GM12878 (cell line): ENCODE measurements around the gene EHHADH. TPM values are rescaled to one million over a fixed set of nuclear protein-coding genes. Genes with fewer than 3 reads are reported as not detected.

ENCODE experiments used
- ATAC-seq: fragments of 200-7000 bp; cut with Tn5 transposase; 3 replicates; pipeline ENCODE4 v1.9.1; 2020; ENCODE audit warnings: mild to moderate bottlenecking, moderate library complexity
- BruUV-seq: library from RNA; stranded (reverse); fragments of 400-500 nt; replicated peaks from 2 replicates; lab custom pipeline; 2021; lab: Mats Ljungman, UMichigan
- CTCF ChIA-PET: fragments of 300-600 bp; sonication (Branson Sonifier 250); formaldehyde crosslinking; extraction: SDS; loops from one replicate; lab custom pipeline; 2021; ENCODE audit warnings: inconsistent platforms; lab: Yijun Ruan, JAX
- POLR2A ChIA-PET: fragments of 350-600 bp; formaldehyde crosslinking; extraction: SDS; loops from one replicate; lab custom pipeline; 2021; ENCODE audit warnings: inconsistent platforms; lab: Charles Lee
- RAD21 ChIA-PET: fragments of 300-600 bp; sonication (Branson Sonifier 250); formaldehyde crosslinking; loops from one replicate; lab custom pipeline; 2023; ENCODE audit warnings: antibody characterized with exemption; ENCODE audit not compliant: unreplicated experiment; lab: Charles Lee
- SMC1A ChIA-PET: fragments of 300-600 bp; sonication (Branson Sonifier 250); formaldehyde crosslinking; loops from one replicate; lab custom pipeline; 2023; ENCODE audit not compliant: unreplicated experiment, uncharacterized antibody; lab: Charles Lee
- DNase-seq: peaks from one replicate; pipeline ENCODE4 v3.0.0-alpha.2; 2011; ENCODE audit warnings: low read depth, low spot score
- FAIRE-seq: peaks from 3 replicates; lab custom pipeline; 2011; peaks lifted over from hg19 to GRCh38; lab: Jason Lieb, UNC
- H2AFZ ChIP-seq: 2 replicates; pipeline ENCODE4 v1.6.0; 2011; ENCODE audit warnings: low read depth, low read length, control low read depth; ENCODE audit not compliant: control insufficient read depth
- H3K27ac ChIP-seq: 2 replicates; pipeline ENCODE4 v1.5.1; 2011; ENCODE audit warnings: control low read depth; ENCODE audit not compliant: control insufficient read depth, insufficient read depth
- H3K27me3 ChIP-seq, 2 experiments: replicated peaks in 1 of 2; 2 replicates each; pipeline versions ENCODE4 v1.6.0 to v1.6.1; 2011; ENCODE audit warnings: low read length in 1 of 2; ENCODE audit not compliant: control insufficient read depth in 2 of 2, insufficient read depth in 2 of 2
- H3K36me3 ChIP-seq, 2 experiments: 2 replicates each; pipeline ENCODE4 v1.5.1; 2011; ENCODE audit warnings: low read length in 1 of 2; ENCODE audit not compliant: control insufficient read depth in 2 of 2, insufficient read depth in 2 of 2
- H3K4me1 ChIP-seq: 2 replicates; pipeline ENCODE4 v1.6.1; 2011; ENCODE audit warnings: mild to moderate bottlenecking, low read length, moderate library complexity, mixed read lengths; ENCODE audit not compliant: control insufficient read depth, insufficient read depth
- H3K4me2 ChIP-seq: 2 replicates; pipeline ENCODE4 v1.6.0; 2011; ENCODE audit warnings: control low read depth; ENCODE audit not compliant: control insufficient read depth, insufficient read depth
- H3K4me3 ChIP-seq: fragments of 200-600 bp; sonication (generic); 2 replicates; pipeline ENCODE4 v1.5.1; 2016
- H3K79me2 ChIP-seq: 2 replicates; pipeline ENCODE4 v1.6.0; 2011; ENCODE audit warnings: low read length; ENCODE audit not compliant: control insufficient read depth, insufficient read depth
- H3K9ac ChIP-seq: 2 replicates; pipeline ENCODE4 v1.8.0; 2011; ENCODE audit warnings: low read length, control low read depth, mixed read lengths; ENCODE audit not compliant: control insufficient read depth, insufficient read depth
- H3K9me3 ChIP-seq: replicated peaks from 3 replicates; pipeline ENCODE4 v1.5.1; 2011; ENCODE audit warnings: mild to moderate bottlenecking, low read length; ENCODE audit not compliant: control insufficient read depth, insufficient read depth
- H4K20me1 ChIP-seq: 2 replicates; pipeline ENCODE4 v1.6.0; 2011; ENCODE audit not compliant: control insufficient read depth, insufficient read depth
- ASH2L ChIP-seq: fragments of 300-600, 200-600 bp; sonication (generic); IDR thresholded peaks from 2 replicates; pipeline ENCODE4 v1.6.1; 2017; ENCODE audit warnings: low read depth, mild to moderate bottlenecking, borderline replicate concordance
- BHLHE40 ChIP-seq, 2 experiments: fragments of 450-650 bp in 1 of 2; IDR thresholded peaks; 2 replicates each; pipeline ENCODE4 v1.6.1; 2011 to 2017; ENCODE audit warnings: low read depth in 2 of 2, borderline replicate concordance in 1 of 2, improper control_type of control experiment in 1 of 2, low read length in 1 of 2, mild to moderate bottlenecking in 1 of 2
- CHD2 ChIP-seq: IDR thresholded peaks from 2 replicates; pipeline ENCODE4 v1.6.1; 2011; ENCODE audit warnings: low read depth, low read length, improper control_type of control experiment, borderline replicate concordance
- ESRRA ChIP-seq: IDR thresholded peaks from 2 replicates; pipeline ENCODE4 v1.6.1; 2012; ENCODE audit warnings: mild to moderate bottlenecking, low read length, improper control_type of control experiment
- ETV6 ChIP-seq, 2 experiments: fragments of 450-650 bp in 1 of 2; IDR thresholded peaks in 1 of 2; conservative IDR thresholded peaks in 1 of 2; 2 replicates each; pipeline ENCODE4 v1.6.1; 2014; ENCODE audit warnings: antibody characterized with exemption in 1 of 2, borderline replicate concordance in 1 of 2, low read depth in 1 of 2, mild to moderate bottlenecking in 1 of 2, moderate library complexity in 1 of 2
- JUND ChIP-seq: IDR thresholded peaks from 2 replicates; pipeline ENCODE4 v1.6.1; 2012; ENCODE audit warnings: low read depth, mild to moderate bottlenecking, low read length, improper control_type of control experiment, moderate library complexity
- MEF2A ChIP-seq: IDR thresholded peaks from 2 replicates; pipeline ENCODE4 v1.6.1; 2011; ENCODE audit warnings: low read depth, mild to moderate bottlenecking, low read length, moderate library complexity; ENCODE audit not compliant: insufficient read depth
- PAX5 ChIP-seq: IDR thresholded peaks from 2 replicates; pipeline ENCODE4 v1.6.1; 2011; ENCODE audit warnings: low read depth, low read length, borderline replicate concordance
- PBX3 ChIP-seq: IDR thresholded peaks from 2 replicates; pipeline ENCODE4 v1.6.1; 2011; ENCODE audit warnings: mild to moderate bottlenecking, low read depth, low read length, moderate library complexity; ENCODE audit not compliant: insufficient replicate concordance
- POLR2A ChIP-seq: IDR thresholded peaks from 2 replicates; pipeline ENCODE4 v1.6.1; 2011; ENCODE audit warnings: low read depth, mild to moderate bottlenecking, low read length
- ZBTB4 ChIP-seq: fragments of 450-650 bp; formaldehyde crosslinking; IDR thresholded peaks from 2 replicates; pipeline ENCODE4 v1.4.0; 2022; ENCODE audit warnings: mild to moderate bottlenecking, moderate library complexity
- WGBS: methylation state at CpG from one replicate; pipeline ENCODE4 v1.1.6; 2016; ENCODE audit warnings: low lambda C conversion rate; ENCODE audit not compliant: insufficient replicate concordance, insufficient coverage; ENCODE audit errors: missing lambda C conversion rate; 5-methylcytosine and 5-hydroxymethylcytosine counted together
- in situ Hi-C: fragments of 300-500 bp; cut with MboI; formaldehyde crosslinking; loops from 9 replicates; pipeline ENCODE4 v1.14.3; 2018; ENCODE audit warnings: mixed read lengths
- intact Hi-C: fragments of 100-400 bp; cut with micrococcal nuclease; formaldehyde crosslinking; loops from one replicate; pipeline ENCODE4 v1.14.2; 2022; ENCODE audit not compliant: unreplicated experiment
- polyA plus RNA-seq, 11 experiments: library from polyadenylated mRNA; depleted of rRNA in 4 of 11; unstranded in 6 of 11; stranded (reverse) in 5 of 11; fragments of >200 nt; fragmentation: Nextera tagmentation in 4 of 11; fragmentation: Illumina TruSeq in 1 of 11; extraction: Ambion mirVana in 4 of 11; extraction: Trizol in 1 of 11; gene quantifications; 1 replicate in 1 of 11; 2 replicates in 10 of 11; pipeline versions ENCODE4 v1.2.1 to v1.2.3, GENCODE V29; 2011 to 2016; ENCODE audit warnings: inconsistent platforms in 2 of 11, missing spikeins in 2 of 11, low read depth in 1 of 11
- total RNA-seq, 4 experiments: library from RNA; depleted of rRNA in 3 of 4; stranded (reverse); fragments of >200 nt in 3 of 4; fragmentation: Illumina TruSeq in 1 of 4; extraction: Trizol in 1 of 4; gene quantifications; 2 replicates each; pipeline versions ENCODE4 v1.2.1 to v1.2.3, GENCODE V29; 2013 to 2021

The EHHADH gene
- total and polyA plus RNA-seq, 10 of the 15 experiments (the other 5 are each of a cell fraction or from before 2014, with no cell fraction given), result 0.96 to 8.4 (median 5.3) TPM

- in situ Hi-C loops (no loop called here), intact Hi-C loops (no loop called here)
- Histone ChIP-seq H3K9ac (no peak within 1 kb of the TSS), H4K20me1 (no peaks in the 10 kb centered on the region), H3K27ac (no peak within 1 kb of the TSS), H3K4me2 (peak within 1 kb of the TSS; percentile 83), H2AFZ (peak within 1 kb of the TSS; percentile 59), H3K9me3 (no peaks in the 10 kb centered on the region), H3K4me3 (peak within 1 kb of the TSS; percentile 68), H3K79me2 (no peaks in the 10 kb centered on the region), H3K27me3 (peaks cover 5 to 20% of the 10 kb centered on the region in 2 experiments), H3K36me3 (no peaks in the 10 kb centered on the region), H3K4me1 (no peaks in the 10 kb centered on the region)
- no TSS peak for BruUV-seq
- 3% methylated on average over 82 of the region's 113 CpGs for WGBS
- ChIA-PET POLR2A (no interaction called here), RAD21 (no interaction called here), CTCF (interaction anchor here (1.4 kb wide), 1 partner anchor 24 kb away, joined by 6 read pairs; no protein-coding TSS in a partner anchor), SMC1A (no interaction called here)
- DNase-seq (no peak), ATAC-seq (peak; percentile 53), FAIRE-seq (no peak)
- TF ChIP-seq BHLHE40 (IDR thresholded peaks at IDR 0.05; ENCODE audit: borderline replicate concordance in 1 of 2, low read depth in 2 of 2, low read length in 1 of 2) (peak in 1 of 2 experiments; percentile 53; a peak in 1 of 4 replicates), POLR2A (peak; percentile 33; the same call in 1 of the 2 replicates), PAX5 (no peak)
These were observed 101.3 kb downstream of the EHHADH start, which contains the start of gene C3orf70 for GRCh38 chr3:185152410-185153170. TSS of gene C3orf70 (minus strand) at chr3:185153060. CDS start at chr3:185152823, 237 bp downstream.

- Histone ChIP-seq H3K4me1 (no peaks in the 10 kb centered on the region), H3K27ac (no peak overlapping the region), H3K9ac (no peak overlapping the region), H3K79me2 (no peaks in the 10 kb centered on the region), H2AFZ (no peak overlapping the region), H4K20me1 (no peaks in the 10 kb centered on the region), H3K4me2 (peak overlapping the region; percentile 83), H3K36me3 (no peaks in the 10 kb centered on the region), H3K27me3 (peaks cover 5 to 17% of the 10 kb centered on the region in 2 experiments), H3K4me3 (peak overlapping the region; percentile 68; the same call in 1 of the 2 replicates), H3K9me3 (no peaks in the 10 kb centered on the region)
- ChIA-PET CTCF (interaction anchor here (1.2 to 1.4 kb wide), 2 partner anchors 24 to 26 kb away, joined by 5 to 6 read pairs; no protein-coding TSS in a partner anchor), POLR2A (no interaction called here), RAD21 (no interaction called here), SMC1A (no interaction called here)
- in situ Hi-C loops, result no loop called here
- intact Hi-C loops, result no loop called here
- FAIRE-seq, result no peak
- WGBS, result 25% methylated on average over 9 of the region's 9 CpGs
- DNase-seq, result no peak
- no TSS peak for BruUV-seq
- no peak for ATAC-seq
- TF ChIP-seq ETV6 (conservative IDR thresholded peaks at IDR 0.05 in 1 of 2, IDR thresholded peaks at IDR 0.05 in 1 of 2; ENCODE audit: borderline replicate concordance in 1 of 2, low read depth in 1 of 2), result no peak
- TF ChIP-seq ZBTB4, result no peak
- TF ChIP-seq CHD2, result no peak
- TF ChIP-seq JUND, result no peak
- no peak for TF ChIP-seq MEF2A
- no peak for TF ChIP-seq PBX3
- no peak for TF ChIP-seq ASH2L
- no peak for TF ChIP-seq ESRRA
These were observed 101.9 kb downstream of the EHHADH start for GRCh38 chr3:185151964-185152409.
